Colonic mucosa (tissue), 4 donors: ENCODE data around the gene AKT1. TPM values are rescaled to one million over a fixed set of nuclear protein-coding genes. Genes with fewer than 3 reads are reported as not detected.
A peak's percentile ranks its signal among the peaks of the same experiment; 100 is the strongest.
"Not testable (repeated sequence)": the region's sequence is repeated elsewhere in the genome, so short reads cannot be mapped to it uniquely, and the experiment has no call there.

ENCODE experiments used
- DNase-seq: peaks from one replicate; pipeline ENCODE4 v3.0.0-alpha.2; 2020
- H3K27ac ChIP-seq: fragments of 200-600 bp; one replicate; pipeline ENCODE4 v1.8.0; 2021
- H3K27me3 ChIP-seq: fragments of 200-600 bp; one replicate; pipeline ENCODE4 v1.8.0; 2021
- H3K36me3 ChIP-seq: fragments of 200-600 bp; one replicate; pipeline ENCODE4 v1.8.0; 2021
- H3K4me1 ChIP-seq: fragments of 200-600 bp; one replicate; pipeline ENCODE4 v1.8.0; 2021; ENCODE audit warnings: mild to moderate bottlenecking
- H3K4me3 ChIP-seq: fragments of 200-600 bp; one replicate; pipeline ENCODE4 v1.8.0; 2021
- H3K9ac ChIP-seq, 2 donors: one replicate each; pipeline ENCODE4 v1.7.0; 2013; ENCODE audit warnings: control low read depth in 2 of 2, low read depth in 2 of 2, low read length in 2 of 2
- H3K9me3 ChIP-seq: fragments of 200-600 bp; one replicate; pipeline ENCODE4 v1.8.0; 2021
- intact Hi-C: fragments of 100-400 bp; cut with DNase I; formaldehyde crosslinking; loops from one replicate; pipeline ENCODE4 v1.14.1; 2022
- total RNA-seq, 2 donors: library from RNA; stranded (reverse); fragmentation: NEBNext Ultra II Directional in 1 of 2; extraction: Animal tissue kit (Norgen Biotek cat#: 25700) in 1 of 2; gene quantifications; one replicate each; pipeline ENCODE4 v1.2.1, GENCODE V29; 2021
- TF ChIP-seq, protein P1 (sequence below): fragments of 200-600 bp; IDR thresholded peaks from one replicate; pipeline ENCODE4 v1.8.0; 2022; ENCODE audit warnings: antibody characterized with exemption, mild to moderate bottlenecking
- donor health status: healthy.
- donor health status: DM: no; HTN: no; CAD: no.
- donor health status: DM: no; HTN: no; CAD: no.

Gene AKT1
- total RNA-seq, 2 donors from 2014 or later = 117 to 181 TPM

GRCh38 chr14:104752423-104752734 lies 43.2 kb downstream of the AKT1 start:
- Histone ChIP-seq H3K9ac (peak overlapping the region; percentile 61), H3K27me3 (no peaks in the 10 kb centered on the region), H3K27ac (peak overlapping the region; percentile 61), H3K9me3 (no peaks in the 10 kb centered on the region), H3K4me3 (peak overlapping the region; percentile 44), H3K36me3 (no peaks in the 10 kb centered on the region), H3K4me1 (peaks cover 23% of the 10 kb centered on the region)
- DNase-seq = no peak
- TF ChIP-seq, protein P1, sequence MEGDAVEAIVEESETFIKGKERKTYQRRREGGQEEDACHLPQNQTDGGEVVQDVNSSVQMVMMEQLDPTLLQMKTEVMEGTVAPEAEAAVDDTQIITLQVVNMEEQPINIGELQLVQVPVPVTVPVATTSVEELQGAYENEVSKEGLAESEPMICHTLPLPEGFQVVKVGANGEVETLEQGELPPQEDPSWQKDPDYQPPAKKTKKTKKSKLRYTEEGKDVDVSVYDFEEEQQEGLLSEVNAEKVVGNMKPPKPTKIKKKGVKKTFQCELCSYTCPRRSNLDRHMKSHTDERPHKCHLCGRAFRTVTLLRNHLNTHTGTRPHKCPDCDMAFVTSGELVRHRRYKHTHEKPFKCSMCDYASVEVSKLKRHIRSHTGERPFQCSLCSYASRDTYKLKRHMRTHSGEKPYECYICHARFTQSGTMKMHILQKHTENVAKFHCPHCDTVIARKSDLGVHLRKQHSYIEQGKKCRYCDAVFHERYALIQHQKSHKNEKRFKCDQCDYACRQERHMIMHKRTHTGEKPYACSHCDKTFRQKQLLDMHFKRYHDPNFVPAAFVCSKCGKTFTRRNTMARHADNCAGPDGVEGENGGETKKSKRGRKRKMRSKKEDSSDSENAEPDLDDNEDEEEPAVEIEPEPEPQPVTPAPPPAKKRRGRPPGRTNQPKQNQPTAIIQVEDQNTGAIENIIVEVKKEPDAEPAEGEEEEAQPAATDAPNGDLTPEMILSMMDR = no peak
- intact Hi-C loops = no loop called here

DNA sequence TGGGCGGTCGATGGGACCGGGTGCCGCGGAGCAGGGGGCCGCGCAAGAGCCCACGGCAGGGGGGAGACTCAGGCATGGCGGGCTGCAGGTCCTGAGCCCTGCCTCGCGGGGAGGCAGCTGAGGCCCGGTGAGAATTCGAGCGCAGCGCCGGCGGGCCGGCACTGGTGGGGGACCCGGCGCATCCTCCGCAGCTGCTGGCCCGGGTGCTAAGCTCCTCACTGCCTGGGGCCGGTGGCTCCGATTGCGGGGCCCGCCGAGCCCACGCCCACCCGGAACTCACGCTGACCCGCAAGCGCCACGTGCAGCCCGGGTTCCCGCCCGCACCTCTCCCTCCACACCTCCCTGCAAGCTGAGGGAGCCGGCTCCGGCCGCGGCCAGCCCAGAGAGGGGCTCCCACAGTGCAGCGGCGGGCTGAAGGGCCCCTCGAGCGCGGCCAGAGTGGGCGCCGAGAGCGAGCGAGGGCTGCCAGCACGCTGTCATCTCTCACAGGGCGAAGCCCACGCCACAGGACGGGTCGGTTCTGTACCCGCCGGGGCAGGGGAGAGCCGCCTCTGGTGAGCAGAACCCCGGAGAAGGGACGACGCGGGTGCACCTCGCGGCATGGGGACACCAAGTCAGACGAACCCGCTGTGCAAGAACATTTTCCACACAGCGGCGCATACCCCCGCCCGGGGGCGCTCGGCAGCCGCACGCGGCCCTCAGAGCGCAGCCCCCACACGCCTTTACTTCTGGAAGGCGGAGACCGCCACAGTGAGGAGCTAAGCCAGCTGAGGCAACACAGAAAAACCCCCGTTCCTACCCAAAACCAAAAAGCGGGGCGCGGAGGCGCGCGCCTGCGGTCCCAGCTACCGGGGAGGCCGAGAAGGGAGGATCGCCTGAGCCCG lies 43.8 kb downstream of the AKT1 start:
- TF ChIP-seq, protein P1 = no peak
- Histone ChIP-seq H3K4me1 (peaks cover 23% of the 10 kb centered on the region), H3K9ac (peak overlapping the region; percentile 61), H3K4me3 (peak overlapping the region; percentile 44), H3K27me3 (no peaks in the 10 kb centered on the region), H3K36me3 (no peaks in the 10 kb centered on the region), H3K27ac (peak overlapping the region; percentile 61), H3K9me3 (no peaks in the 10 kb centered on the region)
- intact Hi-C loops = no loop called here
- DNase-seq = no peak

DNA sequence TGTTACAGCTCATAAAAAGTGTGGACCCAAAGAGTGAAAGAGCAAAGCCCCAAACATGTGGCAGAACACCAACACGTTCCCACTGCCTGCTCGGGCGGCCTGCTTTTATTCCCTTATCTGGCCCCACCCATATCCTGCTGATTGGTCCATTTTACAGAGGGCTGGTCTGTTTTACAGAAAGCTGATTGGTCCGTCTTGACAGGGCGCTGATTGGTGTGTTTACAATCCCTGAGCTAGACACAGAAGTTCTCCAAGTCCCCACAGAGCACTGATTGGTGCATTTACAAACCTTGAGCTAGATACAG lies 44.8 kb downstream of the AKT1 start:
- H3K27ac ChIP-seq, intact Hi-C loops, H3K27me3 ChIP-seq, H3K9ac ChIP-seq, H3K4me3 ChIP-seq, H3K36me3 ChIP-seq, H3K9me3 ChIP-seq, DNase-seq: not testable (repeated sequence)
- H3K4me1 ChIP-seq = peaks cover 23% of the 10 kb centered on the region

GRCh38 chr14:104750056-104750752 lies 45.3 kb downstream of the AKT1 start:
- TF ChIP-seq, protein P1 = no peak
- H3K27me3 ChIP-seq = no peaks in the 10 kb centered on the region
- intact Hi-C loops = no loop called here
- no peak overlapping the region for H3K4me3 ChIP-seq
- peaks cover 23% of the 10 kb centered on the region for H3K4me1 ChIP-seq
- no peak for DNase-seq
- no peak overlapping the region for H3K9ac ChIP-seq
- H3K9me3 ChIP-seq = no peaks in the 10 kb centered on the region
- H3K27ac ChIP-seq = no peak overlapping the region
- no peaks in the 10 kb centered on the region for H3K36me3 ChIP-seq

- H3K27me3 ChIP-seq = no peaks in the 10 kb centered on the region
- no peaks in the 10 kb centered on the region for H3K9me3 ChIP-seq
- no peak overlapping the region for H3K27ac ChIP-seq
- DNase-seq = peak; percentile 77
- H3K9ac ChIP-seq = peak overlapping the region; percentile 12 to 47
- no peaks in the 10 kb centered on the region for H3K36me3 ChIP-seq
- no peak overlapping the region for H3K4me3 ChIP-seq
- TF ChIP-seq, protein P1 = no peak
- peaks cover 21% of the 10 kb centered on the region for H3K4me1 ChIP-seq
- intact Hi-C loops = no loop called here
These were observed 46.4 kb downstream of the AKT1 start for GRCh38 chr14:104749111-104749649.

- no peaks in the 10 kb centered on the region for H3K36me3 ChIP-seq
- intact Hi-C loops = no loop called here
- no peaks in the 10 kb centered on the region for H3K27me3 ChIP-seq
- no peaks in the 10 kb centered on the region for H3K9me3 ChIP-seq
- no peak for DNase-seq
- peaks cover 19% of the 10 kb centered on the region for H3K4me1 ChIP-seq
- no peak overlapping the region for H3K4me3 ChIP-seq
- TF ChIP-seq, protein P1 = no peak
- H3K27ac ChIP-seq = peak overlapping the region; percentile 37
- H3K9ac ChIP-seq = no peak overlapping the region
These were observed 47.7 kb downstream of the AKT1 start for GRCh38 chr14:104747876-104748275.
